PC-9 (cell line): Measurements from ENCODE around the gene SLC6A18.

Source experiments
- CTCF ChIP-seq: fragments of 200-600 bp; sonication (generic); conservative IDR thresholded peaks from 2 replicates; pipeline ENCODE4 v1.6.1; 2017; ENCODE audit warnings: mixed run types, antibody characterized with exemption, mild to moderate bottlenecking, moderate library complexity
- EZH2 ChIP-seq: fragments of 200-600 bp; sonication (generic); IDR thresholded peaks from 2 replicates; pipeline ENCODE4 v1.8.0; 2017; ENCODE audit warnings: antibody characterized with exemption, low read depth

GRCh38 chr5:1277781-1278180 lies 52.6 kb downstream of the SLC6A18 start:
- TF ChIP-seq CTCF (no peak), EZH2 (no peak)
